GM18861 (cell line): ENCODE results near the gene FDXACB1.

Experiments used
- ATAC-seq: cut with Tn5 transposase; IDR thresholded peaks from one replicate; pipeline ENCODE4 v1.9.1; 2021; ENCODE audit not compliant: unreplicated experiment

Gene FDXACB1, protein sequence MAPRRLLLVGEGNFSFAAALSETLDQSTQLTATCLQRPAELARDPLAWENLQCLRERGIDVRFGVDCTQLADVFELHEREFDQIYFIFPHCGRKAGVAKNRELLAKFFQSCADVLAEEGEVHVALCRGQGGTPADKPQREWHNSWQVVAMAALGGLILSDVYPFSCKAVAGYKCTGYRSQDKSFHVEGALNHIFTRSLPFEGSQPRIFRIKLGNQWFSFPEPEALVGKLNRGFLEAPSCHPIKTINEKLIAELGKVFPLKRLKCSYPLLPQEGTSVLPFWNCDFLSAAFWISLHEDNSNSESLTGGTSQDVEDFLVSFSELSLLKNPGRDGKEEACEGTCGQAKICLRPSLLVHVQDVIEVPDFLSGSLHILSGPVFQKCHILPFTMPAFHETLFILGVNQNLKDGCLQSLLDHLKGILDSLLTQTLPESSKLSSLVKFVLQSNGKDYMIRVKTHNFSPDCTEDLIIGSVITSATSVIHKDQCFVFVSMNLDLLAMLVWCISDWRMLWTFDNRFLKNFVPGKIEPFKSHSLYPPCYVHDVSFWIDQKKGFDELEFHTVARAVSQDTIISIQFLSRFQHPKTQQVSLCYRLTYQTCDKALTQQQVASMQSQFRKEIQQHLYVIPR

DNA sequence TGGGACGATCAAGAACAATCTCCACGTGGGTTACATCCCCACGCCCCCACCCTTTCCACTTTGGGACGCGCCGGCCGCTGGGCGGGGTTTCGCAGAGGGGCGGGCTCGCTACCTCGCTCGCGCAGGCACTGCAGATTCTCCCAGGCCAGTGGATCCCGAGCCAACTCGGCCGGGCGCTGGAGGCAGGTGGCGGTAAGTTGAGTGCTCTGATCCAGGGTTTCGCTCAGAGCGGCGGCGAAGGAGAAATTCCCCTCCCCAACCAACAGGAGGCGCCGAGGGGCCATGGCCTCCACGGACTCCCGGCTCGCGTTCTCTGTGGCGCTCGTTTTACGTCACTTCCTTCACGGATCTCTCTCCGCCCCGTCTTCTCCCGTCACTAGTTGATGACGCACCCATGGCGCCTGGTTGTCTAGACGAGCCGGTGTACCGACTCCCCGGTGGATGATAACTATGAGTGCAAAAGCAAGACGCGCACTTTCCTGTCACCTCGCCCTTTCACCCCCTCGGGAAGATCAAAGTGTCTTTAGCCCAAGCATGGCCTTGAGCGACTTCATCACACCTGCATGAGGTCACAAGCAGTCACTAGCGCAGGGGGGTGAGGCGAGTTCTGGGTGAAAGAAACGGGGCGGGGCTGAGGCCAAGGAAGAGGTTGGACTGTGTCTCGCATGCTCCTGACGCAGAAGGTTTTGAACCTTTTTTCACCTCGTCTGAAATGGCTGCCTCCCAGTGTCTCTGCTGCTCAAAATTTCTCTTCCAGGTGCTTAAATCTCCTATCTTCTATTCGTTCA is at the start of gene FDXACB1, which contains the start of gene CFAP68:
Gene FDXACB1 (minus strand): TSS at position 317 of the 788 bp plus-strand sequence. CDS start 33 bp downstream, at position 284.
Gene CFAP68 (plus strand): TSS at position 693 of the 788 bp plus-strand sequence. CDS start 20 bp downstream, at position 713.
- ATAC-seq = peak; percentile 80

DNA sequence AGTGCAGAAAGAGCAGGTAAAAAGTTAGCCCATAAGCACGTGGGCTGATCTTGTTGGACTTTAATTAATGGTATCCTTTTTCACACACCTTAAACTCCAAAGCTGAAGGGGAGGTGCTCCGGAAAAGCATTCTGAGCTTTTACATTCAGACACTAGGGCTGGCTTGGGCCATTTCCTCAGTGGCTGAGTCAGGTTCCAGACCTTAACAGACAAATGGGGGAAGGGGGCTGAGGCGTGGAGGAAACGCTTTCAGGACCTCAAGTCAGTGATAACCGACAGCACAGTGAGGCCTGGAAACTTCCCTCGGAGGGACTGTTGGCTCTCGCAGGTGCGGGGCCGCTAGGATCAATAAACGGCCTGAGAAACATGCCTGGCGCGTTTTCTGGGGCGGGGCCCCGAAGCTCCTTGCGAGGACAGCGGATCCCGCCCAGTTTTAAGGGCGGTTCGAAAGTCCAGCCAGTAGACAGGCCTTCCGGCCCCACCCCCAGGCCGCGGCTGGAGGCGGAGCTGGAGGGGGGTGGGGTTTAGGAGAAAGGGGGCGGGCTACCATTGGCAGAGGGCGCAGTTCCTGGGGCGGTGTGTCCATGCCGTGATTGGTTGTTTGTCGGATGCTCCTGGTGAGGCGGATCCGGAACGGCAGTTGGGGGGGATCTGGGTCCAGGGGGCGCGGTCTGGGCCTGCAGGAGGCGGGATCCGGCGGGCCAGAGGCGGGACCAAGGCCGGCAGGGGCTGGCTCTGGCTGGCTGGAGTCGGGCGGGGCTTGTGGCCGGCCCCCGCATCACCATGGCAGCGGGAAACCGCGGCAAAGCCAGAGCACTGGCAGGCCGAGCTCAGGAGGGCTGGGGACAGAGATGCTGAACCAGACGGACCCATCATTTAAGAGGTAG is 47.8 kb upstream of the FDXACB1 start:
- peak; percentile 85 for ATAC-seq

DNA sequence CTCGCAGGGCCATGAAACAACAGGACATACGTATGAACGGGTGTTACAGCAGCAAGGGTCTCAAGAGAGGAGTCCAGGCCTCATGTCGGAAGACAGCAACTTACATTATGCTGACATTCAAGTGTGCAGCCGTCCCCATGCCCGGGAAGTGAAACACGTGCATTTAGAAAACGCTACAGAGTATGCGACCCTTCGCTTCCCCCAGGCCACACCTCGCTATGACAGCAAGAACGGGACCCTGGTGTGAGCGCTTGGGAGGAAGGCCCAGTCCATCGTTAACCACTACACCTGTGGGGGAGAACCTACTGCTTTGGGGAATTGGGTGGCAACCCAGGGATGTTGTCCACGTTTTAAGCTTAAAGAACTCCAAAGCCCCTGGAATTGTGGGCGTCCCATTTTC is 47.0 kb upstream of the FDXACB1 start:
- ATAC-seq = no peak

DNA sequence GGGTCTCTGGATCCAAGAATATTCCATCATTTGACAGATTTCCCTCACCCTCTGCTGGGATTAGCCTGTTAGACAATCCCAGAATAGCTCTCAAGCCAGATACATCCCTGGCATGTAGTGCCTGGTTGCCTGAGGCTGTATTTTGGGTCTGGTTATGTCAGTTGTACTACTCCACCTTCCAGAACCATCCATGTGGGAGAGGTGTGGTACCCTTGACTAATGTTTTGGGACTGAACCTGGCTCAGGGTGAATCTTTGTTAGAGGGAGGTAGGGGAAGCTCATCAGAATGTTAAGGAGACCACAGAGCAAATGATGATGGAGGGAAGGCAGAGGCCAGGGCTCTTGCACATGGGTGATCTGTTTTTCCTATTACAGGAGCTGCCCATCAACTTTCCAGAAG is 45.0 kb upstream of the FDXACB1 start:
- ATAC-seq = no peak

DNA sequence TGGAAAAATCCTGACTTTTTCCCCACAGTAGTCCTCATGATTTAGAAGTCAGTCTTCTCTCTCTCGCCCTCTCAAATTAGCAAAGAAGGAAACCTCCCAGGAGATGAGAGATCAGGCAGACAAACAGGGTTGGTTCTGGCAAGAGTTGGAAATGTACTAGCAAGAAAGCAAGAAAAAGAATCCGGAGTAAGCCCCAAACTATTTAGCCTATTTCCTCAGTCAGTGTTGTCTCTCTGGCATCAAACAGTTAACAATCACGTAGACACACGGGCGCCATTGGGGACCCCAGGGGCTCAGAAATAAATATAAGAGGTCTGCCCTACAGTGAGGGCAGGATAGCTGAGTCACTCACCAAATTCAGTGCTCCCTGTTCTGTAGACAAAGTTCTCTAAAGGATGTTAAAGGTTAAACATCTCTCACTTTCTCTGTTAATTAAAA is 44.4 kb upstream of the FDXACB1 start:
- no peak for ATAC-seq

DNA sequence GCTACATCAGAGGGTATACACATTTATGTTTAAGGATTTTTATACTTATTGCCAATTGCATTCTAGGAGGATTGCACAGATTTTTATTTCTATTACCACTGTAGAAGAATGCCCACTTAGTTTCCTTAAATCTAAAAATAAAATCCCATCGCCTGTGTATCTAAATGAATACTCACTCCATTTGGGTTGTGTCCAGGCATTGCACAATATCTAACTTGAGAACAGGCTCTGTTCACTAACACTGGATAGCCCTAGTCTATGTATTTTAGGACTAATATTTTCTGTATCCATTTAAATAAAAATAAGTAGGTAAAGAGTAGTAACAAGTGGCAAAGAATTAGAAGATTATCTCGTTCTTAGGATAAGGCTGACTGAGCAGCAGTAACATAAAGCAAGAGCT is 43.8 kb upstream of the FDXACB1 start:
- no peak for ATAC-seq

DNA sequence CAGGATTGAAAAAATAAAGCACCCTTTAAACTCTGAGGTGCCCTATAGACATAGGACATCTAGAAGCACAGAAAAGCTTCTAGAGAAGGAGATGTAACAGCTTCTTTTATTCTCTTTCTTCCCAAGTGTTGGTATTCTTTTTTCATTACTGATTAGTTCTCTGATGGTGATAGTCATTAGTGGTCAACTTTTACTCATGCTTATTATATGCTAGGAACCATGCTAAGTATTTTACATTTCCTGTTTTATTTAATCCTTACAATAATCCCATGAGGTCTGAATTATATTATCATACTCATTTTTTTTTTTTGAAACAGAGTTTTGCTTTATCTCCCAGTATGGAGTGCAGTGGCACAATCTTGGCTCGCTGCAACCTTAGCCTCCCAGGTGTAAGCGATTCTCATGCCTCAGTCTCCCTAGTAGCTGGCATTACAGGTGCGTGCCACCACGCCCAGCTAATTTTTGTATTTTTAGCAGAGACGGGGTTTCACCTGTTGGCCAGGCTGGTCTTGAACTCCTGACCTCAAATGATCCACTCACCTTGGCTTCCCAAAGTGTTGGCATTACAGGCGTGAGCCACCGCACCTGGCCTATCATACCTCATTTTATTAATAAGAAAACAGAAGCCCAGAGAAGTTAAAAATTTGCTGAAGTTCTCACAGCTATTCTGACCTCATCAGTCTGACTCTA is 42.7 kb upstream of the FDXACB1 start:
- no peak for ATAC-seq

DNA sequence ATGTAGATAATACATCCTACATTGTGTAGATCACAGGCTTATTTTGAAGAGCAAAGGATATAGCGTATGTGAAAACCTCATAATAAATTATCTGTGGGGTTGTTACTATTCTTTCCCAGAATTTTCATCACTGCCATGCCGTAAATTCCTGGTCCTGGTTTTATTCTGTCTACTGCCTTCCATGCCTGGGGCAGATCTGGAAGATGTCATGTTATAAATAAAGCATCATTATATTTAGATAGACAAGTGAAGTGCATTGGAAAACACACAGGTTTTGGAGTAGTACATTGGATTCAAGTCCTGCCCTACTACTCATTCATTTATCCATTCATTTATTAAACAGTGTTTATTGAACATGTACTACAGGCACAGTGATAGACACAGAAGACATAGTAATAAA is 41.9 kb upstream of the FDXACB1 start:
- ATAC-seq = no peak

DNA sequence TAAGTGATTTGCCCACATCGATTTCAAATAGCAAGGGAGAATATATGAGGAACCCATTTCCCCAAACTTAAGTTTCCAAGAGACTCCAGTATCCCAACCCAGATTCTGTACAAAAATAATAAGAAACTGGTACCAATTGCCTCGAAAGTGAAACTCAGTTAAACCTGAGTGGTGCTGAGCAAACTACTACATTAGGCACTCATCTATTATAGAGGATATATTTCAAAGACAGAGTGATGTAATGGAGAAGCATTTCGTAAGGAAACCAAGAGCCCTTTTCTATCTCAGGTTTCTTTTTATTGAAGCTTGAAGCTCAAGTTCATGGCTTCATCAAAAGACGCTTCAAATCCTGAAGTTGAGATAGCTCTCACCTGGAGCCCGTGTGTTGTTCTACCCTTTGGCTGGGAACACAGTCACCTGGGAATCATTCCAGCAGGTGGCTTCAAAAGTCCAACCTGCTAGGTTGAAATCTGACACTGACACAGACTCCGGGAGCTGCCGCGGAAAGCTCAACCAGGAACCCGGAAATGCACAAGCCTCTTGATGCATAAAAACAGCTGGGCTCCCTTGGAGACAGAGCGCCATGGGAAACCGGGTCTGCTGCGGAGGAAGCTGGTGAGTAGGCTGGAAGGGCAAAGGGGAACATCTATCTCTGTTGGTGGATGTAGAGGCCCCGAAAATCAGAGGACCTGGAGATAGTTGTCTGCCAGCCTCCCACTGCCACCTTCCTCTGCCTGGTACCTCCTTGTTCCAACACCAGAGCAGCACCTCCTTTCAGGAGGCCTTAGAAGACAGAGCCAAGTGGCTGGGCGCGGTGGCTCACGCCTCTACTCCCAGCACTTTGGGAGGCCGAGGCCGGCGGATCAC is 39.7 kb upstream of the FDXACB1 start, which contains the start of gene C11orf52:
Gene C11orf52 (plus strand): TSS at position 524 of the 867 bp plus-strand sequence. CDS start 60 bp downstream, at position 584.
- ATAC-seq = no peak

DNA sequence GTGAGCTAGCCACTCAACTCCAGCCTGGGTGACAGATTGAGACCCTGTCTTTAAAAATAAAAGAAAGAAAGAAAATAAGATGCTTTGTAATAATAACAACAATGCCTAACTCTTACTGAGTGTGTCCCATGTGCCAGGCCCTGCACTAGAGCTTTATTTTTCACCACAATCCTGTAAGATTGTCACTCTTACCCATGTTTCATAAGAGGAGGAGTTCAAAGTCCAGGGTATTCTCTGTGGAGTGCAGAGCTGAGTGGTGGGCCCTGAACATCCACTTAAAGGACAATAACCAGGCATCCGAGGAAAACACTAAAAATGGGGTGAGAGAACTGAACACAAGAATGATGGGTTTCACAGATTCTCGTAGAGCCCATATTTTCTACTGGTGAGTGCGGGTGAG is 38.8 kb upstream of the FDXACB1 start:
- no peak for ATAC-seq

DNA sequence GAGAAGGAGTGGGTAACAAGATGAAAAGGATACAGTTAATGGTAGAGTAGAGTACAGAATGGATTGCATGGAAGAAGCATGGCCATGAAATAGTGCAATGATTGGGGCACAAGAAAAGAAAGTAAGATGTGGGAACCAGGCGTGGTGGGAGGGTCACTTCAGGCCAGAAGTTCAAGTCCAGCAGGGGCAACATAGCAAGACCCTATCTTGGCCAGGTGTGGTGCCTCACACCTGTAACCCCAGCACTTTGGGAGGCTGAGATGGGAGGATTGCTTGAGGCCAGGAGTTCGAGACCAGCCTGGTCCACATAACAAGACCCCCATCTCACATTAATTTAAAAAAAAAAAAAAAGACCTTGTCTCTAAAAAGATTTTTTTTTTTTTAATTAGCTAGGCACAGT is 38.3 kb upstream of the FDXACB1 start:
- ATAC-seq = no peak

DNA sequence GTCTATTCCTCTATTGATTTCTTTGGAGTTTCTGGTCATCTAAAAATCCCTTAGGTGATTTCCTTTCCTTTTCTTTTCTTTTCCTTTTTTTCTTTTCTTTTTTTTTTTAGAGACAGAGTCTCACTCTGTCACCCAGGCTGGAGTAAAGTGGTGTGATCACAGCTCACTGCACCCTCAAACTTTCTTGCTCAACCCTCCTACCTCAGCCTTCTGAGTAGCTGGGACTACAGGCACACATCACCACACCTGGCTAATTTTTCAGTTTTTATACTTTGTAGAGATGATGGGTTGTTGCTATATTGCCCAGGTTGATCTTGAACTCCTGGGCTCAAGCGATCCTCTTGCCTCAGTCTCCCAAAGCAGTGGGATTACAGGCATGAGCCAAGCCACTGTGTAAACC is 37.8 kb upstream of the FDXACB1 start:
- ATAC-seq = no peak

DNA sequence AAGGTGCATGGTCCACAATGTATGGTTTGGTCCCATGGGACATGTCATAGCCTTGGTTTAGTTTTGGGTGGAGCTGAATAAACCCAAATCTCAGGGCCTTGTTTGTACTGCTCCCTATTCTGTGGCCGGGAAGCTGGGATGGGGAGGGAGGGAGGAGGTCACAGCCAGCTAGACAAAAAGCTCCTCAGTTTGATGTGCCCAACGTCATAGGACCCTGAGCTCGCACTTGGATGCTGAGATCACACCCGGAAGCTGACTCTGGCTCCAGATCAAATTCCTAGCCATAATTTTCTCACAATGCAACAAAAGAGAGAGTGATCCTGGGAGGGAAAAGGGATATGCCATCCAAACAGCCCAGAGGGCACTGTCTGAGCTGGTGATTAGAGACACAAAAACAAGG is 35.0 kb upstream of the FDXACB1 start:
- ATAC-seq = no peak

DNA sequence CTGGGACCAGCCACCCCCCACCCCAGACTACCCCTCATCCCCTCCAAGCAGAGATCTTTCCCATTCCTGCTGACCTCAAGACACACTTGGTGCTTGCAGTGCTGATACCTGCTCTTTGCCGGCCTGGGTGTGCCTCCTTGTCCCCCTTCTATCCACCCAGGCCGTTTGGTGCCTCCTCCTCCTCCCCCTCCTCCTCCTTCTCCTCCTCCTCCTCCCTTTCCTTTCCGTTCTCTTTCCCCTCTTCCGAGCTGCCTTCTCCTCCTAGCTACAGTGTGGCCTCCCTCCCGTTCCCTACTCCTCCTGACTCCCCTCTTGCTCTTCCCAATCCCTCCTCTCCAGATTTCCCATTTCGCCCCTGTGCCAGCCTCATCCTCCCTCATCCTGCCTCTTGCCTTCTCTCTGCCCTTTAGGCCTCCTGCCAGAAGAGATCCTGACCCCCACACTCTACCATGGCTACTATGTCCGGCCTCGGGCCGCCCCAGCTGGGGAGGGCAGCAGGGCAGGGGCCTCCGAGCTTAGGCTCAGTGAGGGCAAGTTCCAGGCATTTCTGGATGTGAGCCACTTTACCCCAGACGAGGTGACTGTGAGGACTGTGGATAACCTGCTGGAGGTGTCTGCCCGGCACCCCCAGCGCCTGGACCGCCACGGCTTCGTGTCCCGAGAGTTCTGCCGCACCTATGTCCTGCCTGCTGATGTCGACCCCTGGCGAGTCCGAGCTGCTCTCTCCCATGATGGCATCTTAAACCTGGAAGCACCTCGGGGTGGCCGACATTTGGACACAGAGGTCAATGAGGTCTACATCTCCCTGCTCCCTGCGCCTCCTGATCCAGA is 34.3 kb upstream of the FDXACB1 start:
- ATAC-seq = no peak

DNA sequence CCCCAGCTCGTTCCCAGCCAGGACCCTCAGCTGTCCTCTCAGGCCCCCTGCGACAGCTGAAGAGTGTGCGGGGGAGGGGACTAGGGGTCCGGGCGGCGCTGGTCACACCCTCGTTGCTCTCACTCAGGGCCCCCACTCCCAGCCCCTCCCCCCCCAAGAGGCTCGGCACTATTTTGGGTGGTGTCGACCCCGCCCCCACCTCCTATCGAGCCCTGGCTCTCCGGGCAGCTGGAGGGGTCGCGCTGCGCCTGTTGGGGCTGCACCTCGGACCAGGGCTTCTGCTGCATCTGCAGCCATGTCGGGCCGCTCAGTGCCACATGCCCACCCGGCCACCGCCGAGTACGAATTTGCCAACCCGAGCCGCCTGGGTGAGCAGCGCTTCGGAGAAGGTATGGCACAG is 33.6 kb upstream of the FDXACB1 start, which contains the start of gene HSPB2:
Gene HSPB2 (plus strand): TSS at position 200 of the 400 bp plus-strand sequence. CDS start 96 bp downstream, at position 296.
- no peak for ATAC-seq

DNA sequence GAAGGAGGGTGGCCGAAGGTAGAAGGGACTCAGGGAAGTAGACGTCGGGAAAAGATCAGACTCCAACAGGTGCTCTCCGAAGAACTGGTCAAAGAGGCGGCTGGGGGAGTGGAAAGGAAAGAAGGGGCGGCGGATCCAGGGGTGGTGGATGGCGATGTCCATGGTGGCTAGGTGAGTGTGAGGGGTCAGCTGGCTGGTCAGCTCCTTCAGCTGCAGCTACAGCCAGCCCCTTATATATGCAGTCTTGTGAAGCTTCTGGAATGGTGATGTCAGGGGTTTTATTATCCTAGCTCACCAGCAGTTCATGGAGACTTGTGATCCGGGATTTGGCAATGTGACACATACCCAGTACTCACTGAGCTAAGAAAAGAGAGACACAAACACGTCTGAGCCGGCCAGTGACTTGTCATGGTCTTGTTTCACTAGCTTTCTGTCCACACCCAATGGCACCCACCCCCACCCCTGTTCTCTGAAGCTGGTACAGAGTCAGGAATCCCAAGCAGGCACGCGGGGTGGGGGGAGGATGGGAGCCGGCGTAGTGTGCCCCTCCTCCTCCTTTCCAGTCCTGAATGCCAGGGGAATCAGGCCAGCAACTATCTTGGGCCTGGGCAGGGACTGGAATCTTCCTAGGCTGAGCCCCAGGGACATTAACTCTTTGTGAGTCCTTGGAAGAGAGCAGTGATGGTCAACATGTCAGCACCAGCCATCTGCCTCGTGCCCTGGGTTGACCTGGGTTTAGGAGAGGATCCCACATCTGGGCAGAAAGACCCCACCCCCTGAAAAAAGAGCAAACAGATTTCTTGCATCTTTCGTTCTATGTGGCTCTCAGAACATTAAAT is 32.8 kb upstream of the FDXACB1 start, which contains the start of gene CRYAB:
Gene CRYAB (minus strand): TSS at position 208 of the 839 bp plus-strand sequence. CDS start 46 bp downstream, at position 162.
- ATAC-seq = no peak
